RWPE2 (cell line): ENCODE results near the gene MTERF4.

Experiments used
- ATAC-seq: fragments of 200-7000 bp; cut with Tn5 transposase; 3 replicates; pipeline ENCODE4 v1.9.1; 2021; ENCODE audit warnings: low read depth
- DNase-seq: peaks from one replicate; pipeline ENCODE4 v3.0.0-alpha.2; 2020; ENCODE audit warnings: low spot score
- H3K27ac ChIP-seq: fragments of 450-650 bp; 2 replicates; pipeline ENCODE4 v1.5.1; 2017; ENCODE audit warnings: mild to moderate bottlenecking; ENCODE audit not compliant: poor library complexity, severe bottlenecking
- H3K27me3 ChIP-seq: fragments of 250-450 bp; sonication (Bioruptor Pico); 2 replicates; pipeline ENCODE4 v1.5.1; 2021; ENCODE audit warnings: mild to moderate bottlenecking, moderate library complexity; ENCODE audit not compliant: insufficient read depth, poor library complexity, severe bottlenecking
- H3K36me3 ChIP-seq: fragments of 250-450 bp; sonication (Bioruptor Pico); 2 replicates; pipeline ENCODE4 v1.5.1; 2020; ENCODE audit warnings: low read depth, mild to moderate bottlenecking, moderate library complexity
- H3K4me1 ChIP-seq: fragments of 250-450 bp; sonication (Bioruptor Pico); 2 replicates; pipeline ENCODE4 v1.5.1; 2021; ENCODE audit warnings: mild to moderate bottlenecking, moderate library complexity; ENCODE audit not compliant: insufficient read depth, poor library complexity, severe bottlenecking
- H3K4me3 ChIP-seq: fragments of 250-450 bp; sonication (Bioruptor Pico); 2 replicates; pipeline ENCODE4 v1.5.1; 2021; ENCODE audit warnings: mild to moderate bottlenecking, moderate library complexity; ENCODE audit not compliant: severe bottlenecking
- H3K9me3 ChIP-seq: fragments of 250-450 bp; sonication (Bioruptor Pico); 2 replicates; pipeline ENCODE4 v1.5.1; 2021; ENCODE audit warnings: mild to moderate bottlenecking, moderate library complexity; ENCODE audit not compliant: severe bottlenecking
- CTCF ChIP-seq: fragments of 450-650 bp; IDR thresholded peaks from one replicate; pipeline ENCODE4 v1.5.1; 2017; ENCODE audit warnings: mild to moderate bottlenecking, moderate library complexity; ENCODE audit not compliant: poor library complexity, severe bottlenecking

MTERF4 gene

GRCh38 chr2:241135737-241136136 is 33.6 kb upstream of the MTERF4 start:
- DNase-seq: no peak
- Histone ChIP-seq H3K36me3 (peaks cover 14% of the 10 kb centered on the region; the same call in 1 of the 2 replicates), H3K9me3 (no peaks in the 10 kb centered on the region), H3K4me1 (no peaks in the 10 kb centered on the region), H3K4me3 (no peak overlapping the region), H3K27me3 (no peaks in the 10 kb centered on the region), H3K27ac (no peak overlapping the region)
- TF ChIP-seq CTCF: no peak
- no peak for ATAC-seq

GRCh38 chr2:241134711-241135110 is 32.6 kb upstream of the MTERF4 start:
- no peak overlapping the region for H3K27ac ChIP-seq
- H3K27me3 ChIP-seq: no peaks in the 10 kb centered on the region
- no peaks in the 10 kb centered on the region for H3K9me3 ChIP-seq
- no peaks in the 10 kb centered on the region for H3K4me1 ChIP-seq
- no peak overlapping the region for H3K4me3 ChIP-seq
- H3K36me3 ChIP-seq: peaks cover 12% of the 10 kb centered on the region; the same call in 1 of the 2 replicates
- DNase-seq (no peak), ATAC-seq (no peak)
- TF ChIP-seq CTCF: no peak

GRCh38 chr2:241133436-241133820 is 31.3 kb upstream of the MTERF4 start:
- H3K36me3 ChIP-seq: 0 out of 2 replicates have a peak, but pooled peaks cover 8% of the 10 kb centered on the region

DNA sequence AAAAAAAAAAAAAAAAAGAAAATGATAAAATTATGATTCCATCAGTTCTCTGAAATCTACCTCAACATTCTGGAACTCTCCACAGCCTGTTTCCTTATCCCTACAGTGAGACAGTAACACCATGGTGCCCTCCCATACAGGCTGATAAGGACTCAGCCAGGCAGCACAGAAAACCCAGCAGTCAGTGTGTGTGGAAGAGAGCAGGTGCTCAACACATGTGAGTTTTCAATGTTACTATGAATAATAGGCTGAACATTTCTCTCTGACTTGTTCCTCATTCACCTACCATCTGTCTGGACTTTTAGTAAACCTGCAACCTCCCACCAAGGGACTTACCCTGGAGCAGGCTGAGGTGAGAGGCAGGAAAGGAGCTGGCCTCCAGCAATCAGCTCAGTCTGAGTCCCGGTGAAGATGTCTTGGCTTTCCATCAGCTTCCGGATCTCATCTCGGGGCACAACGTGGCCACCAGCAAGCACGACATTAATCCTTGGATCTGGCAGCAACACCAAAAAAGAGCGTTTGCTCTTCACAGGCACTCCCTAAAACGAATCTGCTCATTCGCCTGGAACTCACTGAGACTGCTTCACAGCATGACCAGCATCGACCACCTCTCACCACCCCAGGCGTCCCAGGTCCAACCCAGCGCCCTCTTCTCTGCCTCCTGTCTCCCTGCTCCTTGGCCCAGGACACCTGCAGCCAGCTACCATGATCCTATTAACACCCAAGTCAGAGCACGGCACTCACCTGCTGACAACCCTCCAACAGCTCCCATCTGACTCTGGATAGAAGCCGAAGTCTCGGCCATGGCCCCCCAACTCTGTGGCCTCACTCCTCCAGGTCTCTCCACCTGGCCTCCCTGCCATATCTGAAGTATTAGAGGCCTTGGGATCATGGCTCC is 30.7 kb upstream of the MTERF4 start:
- H3K27me3 ChIP-seq: no peaks in the 10 kb centered on the region
- ATAC-seq: no peak
- no peak for DNase-seq
- H3K4me3 ChIP-seq: no peak overlapping the region
- H3K36me3 ChIP-seq: 0 out of 2 replicates have a peak, but pooled peaks cover 3% of the 10 kb centered on the region
- H3K4me1 ChIP-seq: no peaks in the 10 kb centered on the region
- no peaks in the 10 kb centered on the region for H3K9me3 ChIP-seq
- TF ChIP-seq CTCF: no peak
- H3K27ac ChIP-seq: no peak overlapping the region

More at GRCh38 chr2:241133436-241133820, 31.3 kb upstream of the MTERF4 start:
- Histone ChIP-seq H3K27ac (no peak overlapping the region), H3K27me3 (no peaks in the 10 kb centered on the region), H3K4me1 (no peaks in the 10 kb centered on the region), H3K9me3 (no peaks in the 10 kb centered on the region), H3K4me3 (no peak overlapping the region)
- no peak for ATAC-seq
- TF ChIP-seq CTCF: no peak
- no peak for DNase-seq

DNA sequence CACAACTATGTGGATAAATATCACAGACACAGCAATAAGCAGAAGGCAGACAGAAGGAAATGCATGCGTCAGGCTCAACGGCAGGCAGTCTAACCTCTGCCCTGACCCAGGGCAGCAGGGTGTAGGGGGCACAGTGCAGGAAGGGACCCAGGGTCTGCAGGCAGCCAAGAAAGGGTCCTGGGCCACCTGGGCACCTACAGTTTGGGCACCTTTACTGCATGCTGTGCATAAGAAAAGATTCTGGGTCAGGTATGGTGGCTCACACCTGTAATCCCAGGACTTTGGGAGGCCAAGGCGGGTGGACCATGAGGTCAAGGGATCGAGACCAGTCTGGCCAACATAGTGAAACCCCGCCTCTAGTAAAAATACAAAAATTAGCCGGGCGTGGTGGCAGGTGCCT is 29.4 kb upstream of the MTERF4 start:
- Histone ChIP-seq H3K4me1 (no peaks in the 10 kb centered on the region), H3K4me3 (no peak overlapping the region), H3K27me3 (no peaks in the 10 kb centered on the region), H3K9me3 (no peaks in the 10 kb centered on the region), H3K36me3 (0 out of 2 replicates have a peak, but pooled peaks cover 3% of the 10 kb centered on the region), H3K27ac (no peak overlapping the region)
- DNase-seq (no peak), ATAC-seq (no peak)
- TF ChIP-seq CTCF: no peak
